Natural killer cell (primary cell): ENCODE results near the gene FAH. TPM values are rescaled to one million over a fixed set of nuclear protein-coding genes. Genes with fewer than 3 reads are reported as not detected.

Experiments
- ATAC-seq, 3 donors: fragments of 150-1000 bp in 2 of 3; fragments of 200-7000 bp in 1 of 3; cut with Tn5 transposase; 1 replicate in 1 of 3; 2 replicates in 2 of 3; pipeline ENCODE4 v1.10.0; 2021; ENCODE audit warnings: mild to moderate bottlenecking in 2 of 3, moderate library complexity in 2 of 3
- DNase-seq, 2 donors: peaks; one replicate each; pipeline versions ENCODE4 v3.0.0 to v3.0.0-alpha.2; 2013 to 2021; ENCODE audit warnings: mixed read lengths in 1 of 2
- H3K27ac ChIP-seq: one replicate; pipeline ENCODE4 v1.5.1; 2013; ENCODE audit warnings: mild to moderate bottlenecking, low read length
- H3K27me3 ChIP-seq: one replicate; pipeline ENCODE4 v1.6.1; 2013; ENCODE audit warnings: low read length; ENCODE audit not compliant: control insufficient read depth, insufficient read depth
- H3K36me3 ChIP-seq: one replicate; pipeline ENCODE4 v1.6.1; 2013; ENCODE audit warnings: low read length; ENCODE audit not compliant: control insufficient read depth, insufficient read depth
- H3K4me1 ChIP-seq: one replicate; pipeline ENCODE4 v1.6.1; 2013; ENCODE audit warnings: low read length; ENCODE audit not compliant: control insufficient read depth, insufficient read depth
- H3K4me3 ChIP-seq: one replicate; pipeline ENCODE4 v1.5.1; 2013; ENCODE audit warnings: low read length
- H3K9me3 ChIP-seq: one replicate; pipeline ENCODE4 v1.6.1; 2013; ENCODE audit warnings: low read length; ENCODE audit not compliant: control insufficient read depth, insufficient read depth
- H3K27ac Mint-ChIP-seq, 2 donors: one replicate each; pipeline ENCODE4 v1.8.0; 2022; ENCODE audit warnings: mild to moderate bottlenecking in 2 of 2, mixed read lengths in 2 of 2, moderate library complexity in 1 of 2
- H3K27me3 Mint-ChIP-seq, 2 donors: one replicate each; pipeline ENCODE4 v1.8.0; 2022; ENCODE audit warnings: low read depth in 2 of 2, mixed read lengths in 2 of 2
- H3K36me3 Mint-ChIP-seq: one replicate; pipeline ENCODE4 v1.8.0; 2022; ENCODE audit warnings: mixed read lengths
- H3K4me1 Mint-ChIP-seq, 2 donors: one replicate each; pipeline ENCODE4 v1.8.0; 2022; ENCODE audit warnings: mixed read lengths in 2 of 2
- H3K4me3 Mint-ChIP-seq: one replicate; pipeline ENCODE4 v1.8.0; 2022; ENCODE audit warnings: mild to moderate bottlenecking, moderate library complexity, mixed read lengths
- H3K9me3 Mint-ChIP-seq, 2 donors: one replicate each; pipeline ENCODE4 v1.8.0; 2022; ENCODE audit warnings: mixed read lengths in 2 of 2
- WGBS: methylation state at CpG from one replicate; pipeline ENCODE4 v1.1.7; 2013; ENCODE audit warnings: missing lambda C conversion rate; ENCODE audit not compliant: insufficient coverage; 5-methylcytosine and 5-hydroxymethylcytosine counted together
- intact Hi-C: fragments of 100-400 bp; cut with micrococcal nuclease; formaldehyde crosslinking; loops from one replicate; pipeline ENCODE4 v1.14.2; 2022
- total RNA-seq, 4 donors: library from RNA; stranded (reverse); fragments of 120-200 nt in 1 of 4; gene quantifications; one replicate each; pipeline versions ENCODE4 v1.2.3 to v1.2.4, GENCODE V29; 2013 to 2022
- TF ChIP-seq, protein P1 (sequence below): fragments of 200-600 bp; IDR thresholded peaks from one replicate; pipeline ENCODE4 v1.8.0; 2022; ENCODE audit warnings: antibody characterized with exemption

The FAH gene
- total RNA-seq, 3 donors from 2014 or later (not counting 1 experiment from before 2014, with no cell fraction given) = 12.4 to 14.1 (median 13.5) TPM

GRCh38 chr15:80110920-80111319 lies 41.9 kb upstream of the FAH start:
- Histone ChIP-seq H3K36me3 (no peaks in the 10 kb centered on the region), H3K9me3 (no peaks in the 10 kb centered on the region), H3K27me3 (no peaks in the 10 kb centered on the region), H3K27ac (no peak overlapping the region), H3K4me3 (no peak overlapping the region), H3K4me1 (no peaks in the 10 kb centered on the region)
- intact Hi-C loops = no loop called here
- Mint-ChIP-seq H3K36me3 (no peaks in the 10 kb centered on the region), H3K9me3 (no peaks in the 10 kb centered on the region), H3K27ac (peak overlapping the region; percentile 3 to 43), H3K27me3 (no peaks in the 10 kb centered on the region), H3K4me1 (peaks cover 58 to 61% of the 10 kb centered on the region in 2 donors), H3K4me3 (no peak overlapping the region)
- TF ChIP-seq, protein P1, sequence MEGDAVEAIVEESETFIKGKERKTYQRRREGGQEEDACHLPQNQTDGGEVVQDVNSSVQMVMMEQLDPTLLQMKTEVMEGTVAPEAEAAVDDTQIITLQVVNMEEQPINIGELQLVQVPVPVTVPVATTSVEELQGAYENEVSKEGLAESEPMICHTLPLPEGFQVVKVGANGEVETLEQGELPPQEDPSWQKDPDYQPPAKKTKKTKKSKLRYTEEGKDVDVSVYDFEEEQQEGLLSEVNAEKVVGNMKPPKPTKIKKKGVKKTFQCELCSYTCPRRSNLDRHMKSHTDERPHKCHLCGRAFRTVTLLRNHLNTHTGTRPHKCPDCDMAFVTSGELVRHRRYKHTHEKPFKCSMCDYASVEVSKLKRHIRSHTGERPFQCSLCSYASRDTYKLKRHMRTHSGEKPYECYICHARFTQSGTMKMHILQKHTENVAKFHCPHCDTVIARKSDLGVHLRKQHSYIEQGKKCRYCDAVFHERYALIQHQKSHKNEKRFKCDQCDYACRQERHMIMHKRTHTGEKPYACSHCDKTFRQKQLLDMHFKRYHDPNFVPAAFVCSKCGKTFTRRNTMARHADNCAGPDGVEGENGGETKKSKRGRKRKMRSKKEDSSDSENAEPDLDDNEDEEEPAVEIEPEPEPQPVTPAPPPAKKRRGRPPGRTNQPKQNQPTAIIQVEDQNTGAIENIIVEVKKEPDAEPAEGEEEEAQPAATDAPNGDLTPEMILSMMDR = no peak
- ATAC-seq = no peak
- no peak for DNase-seq

- no peaks in the 10 kb centered on the region for H3K9me3 Mint-ChIP-seq
These were observed 38.7 kb upstream of the FAH start for GRCh38 chr15:80114114-80114513.

DNA sequence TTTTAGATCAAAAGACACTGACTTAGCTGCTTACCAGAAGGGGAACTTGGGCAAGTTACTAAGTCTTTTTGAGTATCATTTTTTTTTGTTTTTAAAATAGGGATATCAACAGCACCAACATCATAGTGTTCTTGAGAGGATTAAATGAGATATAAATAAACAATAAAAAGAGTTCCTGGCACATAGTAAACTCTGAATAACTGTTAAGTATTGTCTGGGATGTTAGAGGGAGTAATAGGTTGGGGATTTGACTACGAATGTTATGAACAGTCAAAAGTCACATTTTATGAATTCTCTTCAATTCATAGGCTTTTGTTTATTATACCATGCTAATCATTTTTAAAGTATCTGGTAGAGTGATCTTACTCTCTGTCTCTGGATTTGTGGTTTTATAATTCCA lies 37.8 kb upstream of the FAH start:
- Mint-ChIP-seq H3K9me3 (no peaks in the 10 kb centered on the region), H3K4me1 (peaks cover 33 to 40% of the 10 kb centered on the region in 2 donors), H3K27me3 (no peaks in the 10 kb centered on the region), H3K4me3 (no peak overlapping the region), H3K27ac (peak overlapping the region in 1 of 2 donors; percentile 34), H3K36me3 (no peaks in the 10 kb centered on the region)
- H3K4me3 ChIP-seq = no peak overlapping the region
- H3K4me1 ChIP-seq = no peaks in the 10 kb centered on the region
- ATAC-seq (no peak), DNase-seq (no peak)
- WGBS = no CpG with 5 or more reads among the region's 1 CpG
- no peaks in the 10 kb centered on the region for H3K9me3 ChIP-seq
- H3K36me3 ChIP-seq = no peaks in the 10 kb centered on the region
- TF ChIP-seq, protein P1 = no peak
- H3K27me3 ChIP-seq = no peaks in the 10 kb centered on the region
- intact Hi-C loops = no loop called here
- H3K27ac ChIP-seq = no peak overlapping the region

More at GRCh38 chr15:80114114-80114513, 38.7 kb upstream of the FAH start:
- no peak overlapping the region for H3K27ac ChIP-seq
- H3K4me1 ChIP-seq = no peaks in the 10 kb centered on the region
- intact Hi-C loops = no loop called here
- no peaks in the 10 kb centered on the region for H3K27me3 Mint-ChIP-seq
- TF ChIP-seq, protein P1 = no peak
- DNase-seq (no peak), ATAC-seq (no peak)
- H3K27ac Mint-ChIP-seq = no peak overlapping the region
- 100% methylated on average over 2 of the region's 4 CpGs for WGBS
- no peaks in the 10 kb centered on the region for H3K9me3 ChIP-seq
- H3K4me3 ChIP-seq = no peak overlapping the region
- no peaks in the 10 kb centered on the region for H3K27me3 ChIP-seq
- H3K4me3 Mint-ChIP-seq = no peak overlapping the region
- no peaks in the 10 kb centered on the region for H3K36me3 ChIP-seq
- no peaks in the 10 kb centered on the region for H3K36me3 Mint-ChIP-seq
- H3K4me1 Mint-ChIP-seq = peaks cover 42 to 48% of the 10 kb centered on the region in 2 donors

DNA sequence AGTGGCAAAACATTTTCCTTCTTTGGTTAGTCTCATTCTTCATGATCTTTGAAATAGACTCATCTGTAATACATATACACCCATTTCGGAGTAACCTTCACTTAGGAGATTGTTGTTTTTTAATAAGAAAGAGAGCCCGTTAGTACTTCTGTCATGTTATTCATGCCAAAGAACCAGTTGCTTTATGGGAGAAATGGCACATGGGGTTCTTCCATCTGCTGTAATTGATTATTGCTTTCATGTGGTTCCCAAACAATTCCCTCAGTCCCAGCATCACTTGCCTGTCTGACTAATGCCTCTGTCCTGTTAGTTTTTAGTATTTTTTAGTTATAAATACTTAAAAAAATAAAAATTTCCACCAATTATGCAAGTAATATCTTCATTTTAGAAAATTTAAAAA lies 33.8 kb upstream of the FAH start:
- H3K4me1 ChIP-seq = no peaks in the 10 kb centered on the region
- intact Hi-C loops = no loop called here
- Mint-ChIP-seq H3K4me1 (peaks cover 34 to 39% of the 10 kb centered on the region in 2 donors), H3K4me3 (no peak overlapping the region), H3K36me3 (peaks cover 7% of the 10 kb centered on the region), H3K9me3 (no peaks in the 10 kb centered on the region), H3K27me3 (no peaks in the 10 kb centered on the region), H3K27ac (no peak overlapping the region)
- no peaks in the 10 kb centered on the region for H3K27me3 ChIP-seq
- ATAC-seq = no peak
- H3K4me3 ChIP-seq = no peak overlapping the region
- DNase-seq = no peak
- TF ChIP-seq, protein P1 = no peak
- 100% methylated on average over 1 of the region's 2 CpGs for WGBS
- no peaks in the 10 kb centered on the region for H3K9me3 ChIP-seq
- no peak overlapping the region for H3K27ac ChIP-seq
- peaks cover 18% of the 10 kb centered on the region for H3K36me3 ChIP-seq
